Fibroblast of skin of left quadriceps (primary cell): Measurements from ENCODE around the gene CAMK2D.

Source experiments
- DNase-seq, 2 experiments: peaks; one replicate each; pipeline ENCODE4 v3.0.0-alpha.2; 2013; ENCODE audit warnings: low read depth in 2 of 2

The CAMK2D gene

GRCh38 chr4:113524096-113524495 lies 237.4 kb downstream of the CAMK2D start:
- DNase-seq = no peak

GRCh38 chr4:113522433-113522832 lies 239.1 kb downstream of the CAMK2D start:
- no peak for DNase-seq

GRCh38 chr4:113513382-113513781 lies 248.2 kb downstream of the CAMK2D start:
- DNase-seq = no peak

GRCh38 chr4:113512880-113513279 lies 248.7 kb downstream of the CAMK2D start:
- no peak for DNase-seq

- DNase-seq = no peak
Observed at GRCh38 chr4:113511944-113512343, 249.6 kb downstream of the CAMK2D start.

GRCh38 chr4:113509851-113510250 lies 251.7 kb downstream of the CAMK2D start:
- no peak for DNase-seq

- no peak for DNase-seq
Observed at GRCh38 chr4:113505044-113505443, 256.5 kb downstream of the CAMK2D start.

GRCh38 chr4:113504422-113504821 lies 257.1 kb downstream of the CAMK2D start:
- no peak for DNase-seq

- no peak for DNase-seq
Observed at GRCh38 chr4:113503691-113504090, 257.8 kb downstream of the CAMK2D start.

- no peak for DNase-seq
Observed at GRCh38 chr4:113502906-113503305, 258.6 kb downstream of the CAMK2D start.

GRCh38 chr4:113502476-113502875 lies 259.1 kb downstream of the CAMK2D start:
- DNase-seq = peak; percentile 25 to 31

- DNase-seq = no peak
Observed at GRCh38 chr4:113500424-113500823, 261.1 kb downstream of the CAMK2D start.

- DNase-seq = peak; percentile 30 to 36
Observed at GRCh38 chr4:113499696-113500095, 261.8 kb downstream of the CAMK2D start.

- DNase-seq = no peak
Observed at GRCh38 chr4:113499166-113499565, 262.4 kb downstream of the CAMK2D start.

- no peak for DNase-seq
Observed at GRCh38 chr4:113497154-113497884, 264.2 kb downstream of the CAMK2D start.

GRCh38 chr4:113496698-113497097 lies 264.8 kb downstream of the CAMK2D start:
- no peak for DNase-seq

- no peak for DNase-seq
Observed at GRCh38 chr4:113495790-113496189, 265.7 kb downstream of the CAMK2D start.

GRCh38 chr4:113483131-113483530 lies 278.4 kb downstream of the CAMK2D start:
- DNase-seq = no peak

GRCh38 chr4:113482325-113482724 lies 279.2 kb downstream of the CAMK2D start:
- no peak for DNase-seq

GRCh38 chr4:113481820-113482219 lies 279.7 kb downstream of the CAMK2D start:
- DNase-seq = no peak

- DNase-seq = no peak
Observed at GRCh38 chr4:113480109-113480508, 281.4 kb downstream of the CAMK2D start.

GRCh38 chr4:113478032-113478431 lies 283.5 kb downstream of the CAMK2D start:
- no peak for DNase-seq

- DNase-seq = no peak
Observed at GRCh38 chr4:113476800-113477199, 284.7 kb downstream of the CAMK2D start.

GRCh38 chr4:113474017-113474416 lies 287.5 kb downstream of the CAMK2D start:
- DNase-seq = peak; percentile 53 to 59
